GM12875 (cell line): ENCODE data around the gene ADGRL2.

Experiments
- H3K4me3 ChIP-seq: one replicate; pipeline ENCODE4 v1.5.1; 2011; ENCODE audit warnings: low read depth, low read length, control low read depth
- TF ChIP-seq, protein P1 (sequence below): IDR thresholded peaks from 2 replicates; pipeline ENCODE4 v1.5.1; 2011; ENCODE audit warnings: low read depth, mild to moderate bottlenecking, control low read depth, inconsistent platforms, low read length, moderate library complexity, borderline replicate concordance; ENCODE audit not compliant: insufficient read depth

ADGRL2 gene

DNA sequence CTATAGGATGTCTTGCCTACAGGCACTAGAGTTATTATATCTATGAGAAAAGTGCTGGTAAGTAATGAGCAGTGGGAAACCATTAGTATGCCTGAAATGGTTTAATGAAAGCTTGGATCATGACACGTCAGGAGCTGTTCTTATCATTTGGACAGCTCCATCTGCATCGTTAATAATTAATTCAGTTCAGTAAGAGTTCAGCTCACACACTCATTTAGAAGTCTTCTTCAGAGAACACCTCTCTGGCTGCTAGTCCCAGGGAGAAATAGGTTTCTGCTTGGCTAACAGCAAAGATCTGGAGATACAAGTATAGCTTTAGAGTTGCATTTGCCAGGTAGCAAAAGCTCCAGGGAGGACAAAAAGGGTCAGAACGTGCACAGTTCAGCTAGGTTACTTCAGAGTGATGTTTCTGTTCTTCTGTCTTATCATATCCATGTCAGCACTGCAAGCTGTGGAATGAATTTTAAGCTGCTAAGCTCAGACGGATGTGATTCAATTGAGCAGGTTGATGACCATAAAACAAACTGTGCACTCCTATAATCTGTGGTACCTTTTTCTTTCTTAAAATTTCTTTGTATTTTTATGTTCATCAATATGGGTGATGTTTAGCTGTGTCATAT lies 173.6 kb downstream of the ADGRL2 start:
- no peak overlapping the region for H3K4me3 ChIP-seq
- TF ChIP-seq, protein P1, sequence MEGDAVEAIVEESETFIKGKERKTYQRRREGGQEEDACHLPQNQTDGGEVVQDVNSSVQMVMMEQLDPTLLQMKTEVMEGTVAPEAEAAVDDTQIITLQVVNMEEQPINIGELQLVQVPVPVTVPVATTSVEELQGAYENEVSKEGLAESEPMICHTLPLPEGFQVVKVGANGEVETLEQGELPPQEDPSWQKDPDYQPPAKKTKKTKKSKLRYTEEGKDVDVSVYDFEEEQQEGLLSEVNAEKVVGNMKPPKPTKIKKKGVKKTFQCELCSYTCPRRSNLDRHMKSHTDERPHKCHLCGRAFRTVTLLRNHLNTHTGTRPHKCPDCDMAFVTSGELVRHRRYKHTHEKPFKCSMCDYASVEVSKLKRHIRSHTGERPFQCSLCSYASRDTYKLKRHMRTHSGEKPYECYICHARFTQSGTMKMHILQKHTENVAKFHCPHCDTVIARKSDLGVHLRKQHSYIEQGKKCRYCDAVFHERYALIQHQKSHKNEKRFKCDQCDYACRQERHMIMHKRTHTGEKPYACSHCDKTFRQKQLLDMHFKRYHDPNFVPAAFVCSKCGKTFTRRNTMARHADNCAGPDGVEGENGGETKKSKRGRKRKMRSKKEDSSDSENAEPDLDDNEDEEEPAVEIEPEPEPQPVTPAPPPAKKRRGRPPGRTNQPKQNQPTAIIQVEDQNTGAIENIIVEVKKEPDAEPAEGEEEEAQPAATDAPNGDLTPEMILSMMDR, result no peak

DNA sequence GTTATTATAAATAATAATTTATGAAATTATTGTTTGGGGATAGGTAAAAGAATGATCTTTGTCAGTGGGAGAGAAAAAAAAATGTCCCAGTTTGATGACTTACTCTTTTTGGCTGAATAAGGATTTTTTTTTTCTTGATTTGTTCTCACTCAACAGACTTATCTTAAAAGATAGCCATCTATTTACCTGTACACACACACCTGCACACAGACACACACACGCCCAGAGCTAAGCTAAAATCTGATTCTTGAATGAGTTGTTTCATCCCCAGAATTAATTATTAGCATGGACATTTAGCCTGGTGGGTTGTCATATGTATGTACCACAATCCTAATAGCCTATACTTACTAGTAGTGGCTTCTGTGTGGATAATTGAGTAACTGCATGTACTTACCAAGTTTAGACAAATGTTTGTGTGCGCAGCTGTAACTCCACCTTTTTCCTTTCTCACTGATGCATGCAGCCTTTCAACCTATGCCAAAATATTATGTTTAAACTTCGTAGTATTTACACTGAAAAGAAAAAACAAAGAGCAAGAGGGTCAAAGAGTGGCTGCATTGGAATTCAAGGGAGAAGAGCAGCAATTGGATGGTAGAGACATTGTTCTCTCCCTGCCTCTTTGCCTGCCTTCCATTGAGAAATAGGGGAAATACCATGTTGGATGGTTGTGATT lies 174.3 kb downstream of the ADGRL2 start:
- TF ChIP-seq, protein P1, result no peak
- no peak overlapping the region for H3K4me3 ChIP-seq

- no peak overlapping the region for H3K4me3 ChIP-seq
- TF ChIP-seq, protein P1, result no peak
These were observed 175.8 kb downstream of the ADGRL2 start for GRCh38 chr1:81976539-81976938.

DNA sequence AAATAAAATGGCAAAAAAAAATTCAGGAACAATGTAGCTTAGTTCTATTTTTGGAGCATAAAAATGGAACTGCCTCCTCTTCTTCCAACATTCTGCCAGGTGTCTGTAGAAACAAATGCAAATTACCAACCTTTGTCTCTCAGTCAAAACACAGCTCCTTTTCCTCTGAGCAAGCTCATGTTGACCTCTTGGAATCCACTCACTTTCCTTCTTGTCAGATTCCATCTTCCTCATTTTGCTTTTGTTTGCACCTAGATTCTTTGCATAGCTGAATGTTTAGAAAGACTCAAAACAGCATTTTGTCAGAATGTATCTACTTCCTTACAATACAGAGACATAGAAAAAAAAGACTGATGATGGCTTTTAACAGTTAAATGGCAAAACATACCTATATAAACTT lies 178.2 kb downstream of the ADGRL2 start:
- TF ChIP-seq, protein P1, result no peak

DNA sequence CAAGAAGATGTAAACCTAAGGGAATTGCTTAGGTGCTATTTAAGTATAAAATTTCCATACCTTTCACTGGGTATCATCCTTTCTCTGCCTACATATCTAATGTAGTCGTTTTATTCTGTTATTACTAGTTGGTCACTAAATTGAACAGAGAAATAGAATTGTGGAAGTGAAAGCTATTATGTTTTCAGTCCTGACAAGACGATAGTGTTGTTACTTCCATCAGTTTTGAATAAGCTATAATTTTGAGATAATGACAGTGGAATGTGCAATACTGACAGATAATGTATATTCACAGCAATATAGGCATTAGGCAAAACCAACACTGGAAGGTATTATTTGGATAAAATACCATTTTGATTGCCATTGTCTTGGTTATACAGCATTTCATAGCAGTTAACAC lies 181.8 kb downstream of the ADGRL2 start:
- no peak overlapping the region for H3K4me3 ChIP-seq
- TF ChIP-seq, protein P1, result no peak

More for the DNA sequence above, 178.2 kb downstream of the ADGRL2 start:
- no peak overlapping the region for H3K4me3 ChIP-seq

- TF ChIP-seq, protein P1, result no peak
- H3K4me3 ChIP-seq, result no peak overlapping the region
These were observed 188.8 kb downstream of the ADGRL2 start for GRCh38 chr1:81989524-81989923.

DNA sequence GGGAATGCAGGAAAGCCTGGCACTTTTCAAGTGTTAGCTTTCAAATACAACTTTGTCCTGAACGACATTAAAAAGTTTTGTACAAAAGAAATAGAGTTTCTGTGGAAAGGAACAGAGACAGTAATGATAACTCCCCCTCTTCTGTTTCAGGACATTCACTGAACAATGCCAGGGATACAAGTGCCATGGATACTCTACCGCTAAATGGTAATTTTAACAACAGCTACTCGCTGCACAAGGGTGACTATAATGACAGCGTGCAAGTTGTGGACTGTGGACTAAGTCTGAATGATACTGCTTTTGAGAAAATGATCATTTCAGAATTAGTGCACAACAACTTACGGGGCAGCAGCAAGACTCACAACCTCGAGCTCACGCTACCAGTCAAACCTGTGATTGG lies 189.5 kb downstream of the ADGRL2 start:
- TF ChIP-seq, protein P1, result no peak
- no peak overlapping the region for H3K4me3 ChIP-seq
